22Rv1 (cell line): ENCODE results near the gene BAHD1.

Experiments
- CTCF ChIP-seq: fragments of 450-650 bp; IDR thresholded peaks from 2 replicates; pipeline ENCODE4 v1.5.1; 2017; ENCODE audit warnings: mild to moderate bottlenecking
- ZFX ChIP-seq: fragments of 450-650 bp; IDR thresholded peaks from 2 replicates; pipeline ENCODE4 v1.6.1; 2017; ENCODE audit warnings: antibody characterized with exemption, borderline replicate concordance

- TF ChIP-seq CTCF = no peak
- no peak for TF ChIP-seq ZFX
Measured at GRCh38 chr15:40439960-40440742, 602 bp upstream of the BAHD1 start.
